Type B pancreatic cell (in vitro differentiated cells): Measurements from ENCODE around the gene GRK1. TPM values are rescaled to one million over a fixed set of nuclear protein-coding genes. Genes with fewer than 3 reads are reported as not detected.

ENCODE experiments used
- DNase-seq: peaks from one replicate; pipeline ENCODE4 v3.0.0; 2021; ENCODE audit warnings: mixed read lengths; ENCODE audit not compliant: unreplicated experiment; ENCODE audit errors: extremely low spot score
- H3K27ac Mint-ChIP-seq: 2 replicates; pipeline ENCODE4 v1.8.0; 2021; ENCODE audit warnings: mild to moderate bottlenecking, mixed read lengths
- H3K27me3 Mint-ChIP-seq: 2 replicates; pipeline ENCODE4 v1.8.0; 2021; ENCODE audit warnings: mixed read lengths
- H3K36me3 Mint-ChIP-seq: 2 replicates; pipeline ENCODE4 v1.8.0; 2021; ENCODE audit warnings: mixed read lengths
- H3K4me1 Mint-ChIP-seq: one replicate; pipeline ENCODE4 v1.8.0; 2021; ENCODE audit warnings: mixed read lengths; ENCODE audit not compliant: unreplicated experiment
- H3K4me3 Mint-ChIP-seq: 2 replicates; pipeline ENCODE4 v1.8.0; 2021; ENCODE audit warnings: mild to moderate bottlenecking, mixed read lengths
- H3K9me3 Mint-ChIP-seq: 2 replicates; pipeline ENCODE4 v1.8.0; 2021; ENCODE audit warnings: mixed read lengths
- CTCF ChIP-seq: fragments of 200-600 bp; sonication (generic); conservative IDR thresholded peaks from 2 replicates; pipeline ENCODE4 v1.5.0; 2021; ENCODE audit warnings: antibody characterized with exemption, mild to moderate bottlenecking
- total RNA-seq: library from RNA; stranded (reverse); gene quantifications from 2 replicates; pipeline ENCODE4 v1.2.1, GENCODE V29; 2021; ENCODE audit warnings: low replicate concordance

Gene GRK1
- total RNA-seq, 1 donor from 2014 or later, result 0.85 TPM

GRCh38 chr13:113625965-113626721 lies 40.9 kb upstream of the GRK1 start:
- Mint-ChIP-seq H3K27ac (no peak overlapping the region), H3K9me3 (no peaks in the 10 kb centered on the region), H3K4me3 (peak overlapping the region; percentile 34), H3K4me1 (peaks cover 9% of the 10 kb centered on the region), H3K27me3 (no peaks in the 10 kb centered on the region), H3K36me3 (peaks cover 19% of the 10 kb centered on the region)
- DNase-seq, result no peak
- TF ChIP-seq CTCF, result no peak

- Mint-ChIP-seq H3K9me3 (no peaks in the 10 kb centered on the region), H3K4me1 (peaks cover 9% of the 10 kb centered on the region), H3K4me3 (no peak overlapping the region), H3K27me3 (no peaks in the 10 kb centered on the region), H3K36me3 (peaks cover 18% of the 10 kb centered on the region), H3K27ac (no peak overlapping the region)
- TF ChIP-seq CTCF, result no peak
- no peak for DNase-seq
Observed at GRCh38 chr13:113627136-113627535, 39.9 kb upstream of the GRK1 start.

- Mint-ChIP-seq H3K27me3 (no peaks in the 10 kb centered on the region), H3K4me3 (no peak overlapping the region), H3K36me3 (peaks cover 17% of the 10 kb centered on the region), H3K4me1 (peaks cover 9% of the 10 kb centered on the region), H3K9me3 (no peaks in the 10 kb centered on the region), H3K27ac (peak overlapping the region; percentile 58)
- no peak for TF ChIP-seq CTCF
- no peak for DNase-seq
Observed at GRCh38 chr13:113628291-113629270, 38.4 kb upstream of the GRK1 start.

GRCh38 chr13:113629866-113630265 lies 37.2 kb upstream of the GRK1 start:
- Mint-ChIP-seq H3K27me3 (no peaks in the 10 kb centered on the region), H3K4me3 (no peak overlapping the region), H3K4me1 (peaks cover 9% of the 10 kb centered on the region), H3K27ac (no peak overlapping the region), H3K9me3 (no peaks in the 10 kb centered on the region), H3K36me3 (peaks cover 26% of the 10 kb centered on the region)
- no peak for TF ChIP-seq CTCF
- DNase-seq, result no peak

GRCh38 chr13:113630296-113630695 lies 36.7 kb upstream of the GRK1 start:
- peaks cover 9% of the 10 kb centered on the region for H3K4me1 Mint-ChIP-seq
- no peak overlapping the region for H3K27ac Mint-ChIP-seq
- no peak for TF ChIP-seq CTCF
- no peak overlapping the region for H3K4me3 Mint-ChIP-seq
- DNase-seq, result no peak
- H3K9me3 Mint-ChIP-seq, result no peaks in the 10 kb centered on the region
- peaks cover 26% of the 10 kb centered on the region for H3K36me3 Mint-ChIP-seq
- H3K27me3 Mint-ChIP-seq, result no peaks in the 10 kb centered on the region
